H1 (cell line): ENCODE data around the gene DCHS1. TPM values are rescaled to one million over a fixed set of nuclear protein-coding genes. Genes with fewer than 3 reads are reported as not detected.

Experiments used
- CTCF ChIA-PET: fragments of 300-600 bp; sonication (Branson Sonifier 250); formaldehyde crosslinking; loops from one replicate; lab custom pipeline; 2021; ENCODE audit not compliant: partially characterized antibody; lab: Charles Lee
- POLR2A ChIA-PET: fragments of 300-600 bp; sonication (Branson Sonifier 250); formaldehyde crosslinking; loops from one replicate; lab custom pipeline; 2021; ENCODE audit warnings: inconsistent platforms; ENCODE audit not compliant: partially characterized antibody; lab: Charles Lee
- DNase-seq, 2 experiments: peaks; one replicate each; pipeline versions ENCODE4 v3.0.0 to v3.0.0-alpha.2; 2010 to 2022; ENCODE audit warnings: low spot score in 2 of 2, low read depth in 1 of 2, mixed read lengths in 1 of 2
- FAIRE-seq: peaks from 2 replicates; lab custom pipeline; 2011; peaks lifted over from hg19 to GRCh38; lab: Jason Lieb, UNC
- H2AFZ ChIP-seq: 2 replicates; pipeline ENCODE4 v1.8.1; 2012; ENCODE audit warnings: low read length, inconsistent platforms
- H2AK5ac ChIP-seq: 2 replicates; pipeline ENCODE4 v1.6.1; 2013; ENCODE audit warnings: low read depth, low read length
- H2BK120ac ChIP-seq: replicated peaks from 2 replicates; pipeline ENCODE3; 2013; ENCODE audit warnings: low read depth, low read length, inconsistent platforms
- H2BK12ac ChIP-seq: 2 replicates; pipeline ENCODE4 v1.6.1; 2013; ENCODE audit warnings: low read depth, low read length
- H2BK15ac ChIP-seq: 2 replicates; pipeline ENCODE4 v1.6.1; 2013; ENCODE audit warnings: low read length
- H2BK20ac ChIP-seq: 2 replicates; pipeline ENCODE4 v1.6.1; 2013; ENCODE audit warnings: low read length
- H2BK5ac ChIP-seq: 2 replicates; pipeline ENCODE4 v1.6.1; 2013; ENCODE audit warnings: low read depth, low read length
- H3K14ac ChIP-seq: 2 replicates; pipeline ENCODE4 v1.6.1; 2013; ENCODE audit warnings: inconsistent platforms; ENCODE audit not compliant: insufficient read length
- H3K18ac ChIP-seq: 2 replicates; pipeline ENCODE4 v1.6.1; 2013; ENCODE audit warnings: low read length; ENCODE audit errors: extremely low read depth
- H3K23ac ChIP-seq: 2 replicates; pipeline ENCODE4 v1.6.1; 2013; ENCODE audit warnings: inconsistent platforms; ENCODE audit not compliant: insufficient read length
- H3K23me2 ChIP-seq: 2 replicates; pipeline ENCODE4 v1.6.1; 2013; ENCODE audit warnings: low read depth, low read length
- H3K27ac ChIP-seq: 2 replicates; pipeline ENCODE4 v1.6.1; 2011; ENCODE audit warnings: low read depth, low read length, inconsistent platforms
- H3K27me3 ChIP-seq, 4 experiments: replicated peaks in 1 of 4; 1 replicate in 1 of 4; 2 replicates in 3 of 4; pipeline versions ENCODE4 v1.6.1 to v1.8.1; 2011 to 2013; ENCODE audit warnings: low read length in 3 of 4, mild to moderate bottlenecking in 3 of 4, inconsistent platforms in 2 of 4, mixed read lengths in 2 of 4, moderate library complexity in 1 of 4; ENCODE audit not compliant: control insufficient read depth in 3 of 4, insufficient read depth in 3 of 4; ENCODE audit errors: extremely low read depth in 1 of 4
- H3K36me3 ChIP-seq, 4 experiments: 2 replicates each; pipeline versions ENCODE4 v1.6.1 to v1.8.1; 2011 to 2013; ENCODE audit warnings: mild to moderate bottlenecking in 4 of 4, low read length in 3 of 4, moderate library complexity in 2 of 4, control low read depth in 1 of 4, inconsistent platforms in 1 of 4; ENCODE audit not compliant: insufficient read depth in 4 of 4, control insufficient read depth in 2 of 4
- H3K4ac ChIP-seq: replicated peaks from 2 replicates; pipeline ENCODE3; 2013; ENCODE audit warnings: low read length, low read depth, mixed read lengths, inconsistent platforms; ENCODE audit not compliant: insufficient read length
- H3K4me1 ChIP-seq, 4 experiments: replicated peaks in 1 of 4; 1 replicate in 1 of 4; 2 replicates in 3 of 4; pipeline versions ENCODE4 v1.6.1 to v1.8.1; 2011 to 2013; ENCODE audit warnings: low read length in 3 of 4, inconsistent platforms in 2 of 4, mixed read lengths in 1 of 4; ENCODE audit not compliant: insufficient read depth in 4 of 4, control insufficient read depth in 3 of 4
- H3K4me2 ChIP-seq, 2 experiments: 2 replicates each; pipeline versions ENCODE4 v1.6.1 to v1.8.1; 2011 to 2013; ENCODE audit warnings: low read depth in 2 of 2, low read length in 2 of 2, control low read depth in 1 of 2, inconsistent platforms in 1 of 2, mild to moderate bottlenecking in 1 of 2; ENCODE audit not compliant: insufficient read depth in 1 of 2
- H3K4me3 ChIP-seq, 4 experiments: fragments of 200-600, 300-600 bp in 1 of 4; sonication (generic), shearing (Covaris generic), sonication (Bioruptor Twin) in 1 of 4; 2 replicates each; pipeline versions ENCODE4 v1.5.1 to v1.8.1; 2011 to 2016; ENCODE audit warnings: low read length in 4 of 4, low read depth in 3 of 4, control low read depth in 2 of 4, inconsistent platforms in 2 of 4, mild to moderate bottlenecking in 2 of 4, mixed read lengths in 1 of 4, moderate library complexity in 1 of 4; ENCODE audit not compliant: insufficient read depth in 2 of 4; ENCODE audit errors: extremely low read depth in 1 of 4
- H3K56ac ChIP-seq: replicated peaks from 2 replicates; pipeline ENCODE3; 2013; ENCODE audit warnings: low read depth, mild to moderate bottlenecking, mixed read lengths, low read length, inconsistent platforms; ENCODE audit not compliant: insufficient read length
- H3K79me1 ChIP-seq: 2 replicates; pipeline ENCODE4 v1.6.1; 2013; ENCODE audit warnings: low read depth, low read length, control low read depth
- H3K79me2 ChIP-seq, 2 experiments: 2 replicates each; pipeline versions ENCODE4 v1.6.1 to v1.8.1; 2012 to 2013; ENCODE audit warnings: low read length in 2 of 2, mild to moderate bottlenecking in 2 of 2, inconsistent platforms in 1 of 2; ENCODE audit not compliant: insufficient read depth in 2 of 2, control insufficient read depth in 1 of 2
- H3K9ac ChIP-seq, 4 experiments: replicated peaks in 1 of 4; 1 replicate in 1 of 4; 2 replicates in 3 of 4; pipeline versions ENCODE4 v1.6.1 to v1.8.1; 2011 to 2013; ENCODE audit warnings: low read depth in 3 of 4, low read length in 3 of 4, control low read depth in 2 of 4, mild to moderate bottlenecking in 2 of 4, moderate library complexity in 2 of 4, inconsistent platforms in 1 of 4; ENCODE audit errors: extremely low read depth in 1 of 4
- H3K9me3 ChIP-seq, 2 experiments: 2 replicates each; pipeline versions ENCODE4 v1.6.1 to v1.8.1; 2012 to 2013; ENCODE audit warnings: mild to moderate bottlenecking in 2 of 2, moderate library complexity in 2 of 2, control low read depth in 1 of 2, inconsistent platforms in 1 of 2, low read depth in 1 of 2, low read length in 1 of 2, mixed read lengths in 1 of 2; ENCODE audit not compliant: insufficient read depth in 2 of 2
- H4K20me1 ChIP-seq, 2 experiments: replicated peaks in 1 of 2; 2 replicates each; pipeline versions ENCODE3 to v1.8.1; 2011 to 2013; ENCODE audit warnings: inconsistent platforms in 2 of 2, low read length in 2 of 2, mild to moderate bottlenecking in 1 of 2; ENCODE audit not compliant: insufficient read depth in 2 of 2, control insufficient read depth in 1 of 2
- H4K5ac ChIP-seq: 2 replicates; pipeline ENCODE4 v1.6.1; 2013; ENCODE audit warnings: low read length, low read depth, mixed read lengths, inconsistent platforms; ENCODE audit not compliant: insufficient read length
- H4K8ac ChIP-seq: 2 replicates; pipeline ENCODE4 v1.8.0; 2013; ENCODE audit warnings: mild to moderate bottlenecking, moderate library complexity, low read length, inconsistent platforms; ENCODE audit not compliant: insufficient read depth; ENCODE audit errors: extremely low read depth
- H4K91ac ChIP-seq: replicated peaks from 2 replicates; pipeline ENCODE3; 2013; ENCODE audit warnings: low read length, mixed read lengths, inconsistent platforms; ENCODE audit not compliant: insufficient read length
- ATF2 ChIP-seq: IDR thresholded peaks from 2 replicates; pipeline ENCODE4 v1.6.1; 2012; ENCODE audit warnings: low read length, inconsistent platforms
- BRCA1 ChIP-seq: IDR thresholded peaks from 2 replicates; pipeline ENCODE4 v1.6.1; 2012; ENCODE audit warnings: low read depth, low read length, improper control_type of control experiment
- KDM4A ChIP-seq: IDR thresholded peaks from one replicate; pipeline ENCODE4 v1.7.1; 2012; ENCODE audit warnings: low read depth, mild to moderate bottlenecking, moderate library complexity, low read length, inconsistent platforms; ENCODE audit not compliant: severe bottlenecking
- NANOG ChIP-seq: IDR thresholded peaks from 2 replicates; pipeline ENCODE4 v1.6.1; 2011; ENCODE audit warnings: low read length, low read depth, mild to moderate bottlenecking, inconsistent platforms; ENCODE audit not compliant: insufficient read depth, poor library complexity, severe bottlenecking
- NRF1 ChIP-seq: IDR thresholded peaks from 2 replicates; pipeline ENCODE4 v1.6.1; 2011; ENCODE audit warnings: mild to moderate bottlenecking, low read depth, low read length, improper control_type of control experiment
- WGBS, 2 experiments: shearing (Covaris generic) in 1 of 2; methylation state at CpG; one replicate each; pipeline versions ENCODE4 v1.1.6 to v1.1.7; 2013 to 2015; ENCODE audit warnings: low lambda C conversion rate in 2 of 2, mixed read lengths in 2 of 2, inconsistent platforms in 1 of 2, low coverage in 1 of 2, missing lambda C conversion rate in 1 of 2; ENCODE audit not compliant: insufficient replicate concordance in 2 of 2, insufficient coverage in 1 of 2, insufficient read length in 1 of 2; ENCODE audit errors: extremely low coverage in 1 of 2, missing lambda C conversion rate in 1 of 2; 5-methylcytosine and 5-hydroxymethylcytosine counted together
- polyA plus RNA-seq, 7 experiments: library from polyadenylated mRNA; depleted of rRNA in 3 of 7; stranded (reverse) in 5 of 7; unstranded in 2 of 7; fragments of >200 nt in 5 of 7; fragments of 200-250 nt in 2 of 7; gene quantifications; 1 replicate in 5 of 7; 2 replicates in 1 of 7; 4 replicates in 1 of 7; pipeline versions ENCODE4 v1.2.1 to v1.2.3, GENCODE V29; 2011 to 2013; ENCODE audit warnings: missing spikeins in 2 of 7, mixed read lengths in 2 of 7
- total RNA-seq: library from RNA; stranded (reverse); fragmentation: NEBNext Ultra II Directional; extraction: Animal tissue kit (Norgen Biotek cat#: 25700); gene quantifications from 2 replicates; pipeline ENCODE4 v1.2.1, GENCODE V29; 2021

DCHS1 gene
- total and polyA plus RNA-seq, 2 of the 8 experiments (the other 6 are each of a cell fraction or from before 2014, with no cell fraction given) = 8.2 to 10.5 TPM

- H3K4ac ChIP-seq = no peak overlapping the region
- no peaks in the 10 kb centered on the region for H3K9me3 ChIP-seq
- H3K27ac ChIP-seq = no peak overlapping the region
- H2BK20ac ChIP-seq = no peak overlapping the region
- H4K5ac ChIP-seq = no peak overlapping the region
- H3K36me3 ChIP-seq = no peaks in the 10 kb centered on the region
- H3K56ac ChIP-seq = no peak overlapping the region
- peak in 1 of 2 experiments; percentile 3 for DNase-seq
- no peak overlapping the region for H3K4me3 ChIP-seq
- peaks cover 9% of the 10 kb centered on the region for H3K23me2 ChIP-seq
- H3K9ac ChIP-seq = no peak overlapping the region
- H3K23ac ChIP-seq = no peak overlapping the region
- FAIRE-seq = no peak
- no peak overlapping the region for H3K4me2 ChIP-seq
- peaks cover 0 to 3% of the 10 kb centered on the region in 2 experiments for H4K20me1 ChIP-seq
- no peak overlapping the region for H2BK15ac ChIP-seq
- H4K91ac ChIP-seq = no peak overlapping the region
- POLR2A ChIA-PET = interaction anchor here (1.0 kb wide), 1 partner anchor 33 kb away, joined by 4 read pairs; the partner anchor contains the start of gene TPP1
- no peak overlapping the region for H2BK120ac ChIP-seq
- no peak overlapping the region for H3K18ac ChIP-seq
- H3K27me3 ChIP-seq = peaks cover 0 to 30% (median 26%) of the 10 kb centered on the region in 4 experiments; a peak in 6 of 7 replicates
- WGBS, 2 experiments = 66% methylated on average over 3 of the region's 3 CpGs; no CpG with 5 or more reads in 1 of the 2 experiments
- H3K79me1 ChIP-seq = no peaks in the 10 kb centered on the region
- no peak overlapping the region for H3K14ac ChIP-seq
- peaks cover 3 to 10% (median 7%) of the 10 kb centered on the region in 4 experiments; a peak in 5 of 7 replicates for H3K4me1 ChIP-seq
- H2BK5ac ChIP-seq = no peak overlapping the region
- H4K8ac ChIP-seq = no peak overlapping the region
- H2AK5ac ChIP-seq = no peak overlapping the region
- TF ChIP-seq NANOG (no peak), BRCA1 (no peak), KDM4A (no peak), ATF2 (no peak), NRF1 (no peak)
- H3K79me2 ChIP-seq = no peaks in the 10 kb centered on the region
- no peak overlapping the region for H2AFZ ChIP-seq
- CTCF ChIA-PET = interaction anchor here (1.0 to 2.6 kb wide), 4 partner anchors 16 to 273 kb away, joined by 3 to 9 read pairs (median 6); no protein-coding TSS in a partner anchor
- H2BK12ac ChIP-seq = no peak overlapping the region
These were observed 3.4 kb downstream of the DCHS1 start for GRCh38 chr11:6652182-6652581.
